ENCODE results near the gene KIAA0408.

Gene KIAA0408

DNA sequence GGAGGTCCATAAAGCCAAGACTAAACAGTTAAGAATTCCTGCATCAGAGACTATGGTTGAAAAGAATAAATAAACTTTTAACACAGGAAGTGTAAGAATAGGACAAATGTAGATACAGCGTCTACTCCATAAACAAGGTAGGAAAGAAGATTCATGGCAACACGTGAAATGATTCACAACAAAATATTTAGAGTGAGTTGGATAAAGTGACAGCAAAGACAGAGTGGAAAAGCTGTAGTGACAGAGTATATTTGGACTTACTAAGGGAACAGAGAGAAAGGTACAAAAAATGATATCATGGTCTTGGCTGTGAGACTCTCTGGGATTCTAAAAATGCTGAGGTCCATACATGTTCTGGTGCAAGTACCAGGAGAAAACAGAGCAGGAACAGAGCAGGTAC lies 21.9 kb upstream of the KIAA0408 start:
- Histone ChIP-seq H3K27me3 (ENCODE audit: control insufficient read depth, insufficient read depth, low read length) (no peaks in the 10 kb centered on the region), H3K4me1 (ENCODE audit: control insufficient read depth, insufficient read depth, low read length) (peaks cover 29% of the 10 kb centered on the region), H3K36me3 (ENCODE audit: control insufficient read depth, insufficient read depth, low read length) (no peaks in the 10 kb centered on the region), H3K9ac (ENCODE audit: low read depth, low read length) (no peak overlapping the region), H3K9me3 (ENCODE audit: control insufficient read depth, insufficient read depth, low read length) (no peaks in the 10 kb centered on the region), H3K4me3 (ENCODE audit: low read depth, low read length) (no peak overlapping the region)

DNA sequence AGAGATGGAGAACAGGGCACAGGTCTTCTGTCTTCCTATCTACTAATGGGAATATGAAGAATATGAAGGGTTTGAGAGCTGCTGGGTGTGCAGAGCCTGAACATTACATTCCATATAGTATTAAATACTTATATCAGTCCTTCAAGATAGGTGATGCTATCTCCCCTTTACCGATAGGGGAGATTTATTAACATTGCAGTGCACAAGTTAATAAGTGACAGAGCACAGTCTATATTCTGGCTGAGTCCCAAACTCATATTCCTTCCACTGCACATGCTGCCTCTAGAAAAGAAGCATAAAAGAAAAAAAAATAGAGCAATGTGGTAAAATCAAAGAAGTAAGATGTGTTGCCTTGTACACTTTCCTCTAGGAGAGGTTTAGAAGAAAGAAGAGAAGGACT lies 18.5 kb upstream of the KIAA0408 start:
- no peak overlapping the region for H3K9ac ChIP-seq (ENCODE audit: low read depth, low read length)
- peaks cover 3% of the 10 kb centered on the region for H3K36me3 ChIP-seq (ENCODE audit: control insufficient read depth, insufficient read depth, low read length)
- no peaks in the 10 kb centered on the region for H3K27me3 ChIP-seq (ENCODE audit: control insufficient read depth, insufficient read depth, low read length)
- H3K4me3 ChIP-seq (ENCODE audit: low read depth, low read length), result no peak overlapping the region
- peaks cover 7% of the 10 kb centered on the region for H3K4me1 ChIP-seq (ENCODE audit: control insufficient read depth, insufficient read depth, low read length)
- H3K9me3 ChIP-seq (ENCODE audit: control insufficient read depth, insufficient read depth, low read length), result no peaks in the 10 kb centered on the region

DNA sequence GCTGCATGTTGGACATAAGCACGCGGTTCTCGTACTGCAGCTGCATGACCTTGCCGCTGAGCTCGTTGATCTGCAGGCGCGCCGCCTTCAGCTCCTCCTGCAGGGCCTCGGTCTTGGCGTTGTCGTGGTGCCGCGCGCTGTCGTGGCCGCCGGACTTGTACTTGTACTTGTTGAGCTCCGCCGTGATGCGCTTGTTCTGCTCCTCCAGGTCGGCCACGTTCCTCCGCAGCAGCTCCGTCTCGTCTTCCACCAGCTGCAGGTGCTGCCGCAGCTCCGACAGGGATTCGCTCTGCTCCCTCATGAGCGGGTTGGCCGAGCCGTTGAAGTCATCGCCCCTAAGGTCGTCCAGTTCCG lies 16.6 kb upstream of the KIAA0408 start:
- H3K9ac ChIP-seq (ENCODE audit: low read depth, low read length), result no peak overlapping the region
- no peak overlapping the region for H3K4me3 ChIP-seq (ENCODE audit: low read depth, low read length)
- no peaks in the 10 kb centered on the region for H3K9me3 ChIP-seq (ENCODE audit: control insufficient read depth, insufficient read depth, low read length)
- H3K27me3 ChIP-seq (ENCODE audit: control insufficient read depth, insufficient read depth, low read length), result no peaks in the 10 kb centered on the region
- H3K4me1 ChIP-seq (ENCODE audit: control insufficient read depth, insufficient read depth, low read length), result no peaks in the 10 kb centered on the region
- H3K36me3 ChIP-seq (ENCODE audit: control insufficient read depth, insufficient read depth, low read length), result peaks cover 3% of the 10 kb centered on the region

DNA sequence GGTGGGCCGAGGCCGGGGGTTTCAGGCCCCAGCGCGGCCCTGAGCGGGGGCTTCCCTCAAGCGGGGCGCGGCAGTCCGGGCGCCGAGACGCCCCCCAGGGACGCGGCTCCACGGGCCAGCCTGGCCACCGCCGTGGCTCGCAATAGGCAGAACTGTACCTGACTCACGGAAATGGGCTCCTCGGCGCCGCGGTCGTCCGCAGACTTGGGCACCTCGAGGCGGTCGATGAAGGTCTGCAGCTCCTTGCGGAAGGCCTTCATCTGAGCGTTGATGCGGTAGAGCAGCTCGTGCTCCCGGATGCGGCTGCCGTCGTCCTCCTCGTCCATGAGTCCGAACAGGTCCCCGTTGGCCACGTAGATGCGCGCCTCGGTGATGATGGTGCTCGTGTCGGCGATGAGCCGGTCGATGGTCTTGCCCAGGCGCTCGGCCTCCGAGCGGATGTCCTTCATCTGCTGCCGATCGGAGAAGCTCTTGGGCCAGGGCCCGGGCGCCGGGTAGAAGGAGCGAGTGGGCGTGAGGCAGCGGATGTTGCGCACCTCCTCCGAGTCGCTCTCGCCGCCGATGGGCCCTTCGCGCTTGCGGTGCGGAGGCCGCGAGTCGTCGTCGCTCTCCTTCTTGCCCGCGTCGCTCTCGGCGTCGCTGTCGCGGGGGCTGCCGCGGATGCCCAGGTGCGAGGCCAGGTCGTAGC lies 16.1 kb upstream of the KIAA0408 start:
- Histone ChIP-seq H3K27me3 (ENCODE audit: control insufficient read depth, insufficient read depth, low read length) (no peaks in the 10 kb centered on the region), H3K9ac (ENCODE audit: low read depth, low read length) (no peak overlapping the region), H3K9me3 (ENCODE audit: control insufficient read depth, insufficient read depth, low read length) (no peaks in the 10 kb centered on the region), H3K4me3 (ENCODE audit: low read depth, low read length) (no peak overlapping the region), H3K36me3 (ENCODE audit: control insufficient read depth, insufficient read depth, low read length) (peaks cover 3% of the 10 kb centered on the region), H3K4me1 (ENCODE audit: control insufficient read depth, insufficient read depth, low read length) (no peaks in the 10 kb centered on the region)

DNA sequence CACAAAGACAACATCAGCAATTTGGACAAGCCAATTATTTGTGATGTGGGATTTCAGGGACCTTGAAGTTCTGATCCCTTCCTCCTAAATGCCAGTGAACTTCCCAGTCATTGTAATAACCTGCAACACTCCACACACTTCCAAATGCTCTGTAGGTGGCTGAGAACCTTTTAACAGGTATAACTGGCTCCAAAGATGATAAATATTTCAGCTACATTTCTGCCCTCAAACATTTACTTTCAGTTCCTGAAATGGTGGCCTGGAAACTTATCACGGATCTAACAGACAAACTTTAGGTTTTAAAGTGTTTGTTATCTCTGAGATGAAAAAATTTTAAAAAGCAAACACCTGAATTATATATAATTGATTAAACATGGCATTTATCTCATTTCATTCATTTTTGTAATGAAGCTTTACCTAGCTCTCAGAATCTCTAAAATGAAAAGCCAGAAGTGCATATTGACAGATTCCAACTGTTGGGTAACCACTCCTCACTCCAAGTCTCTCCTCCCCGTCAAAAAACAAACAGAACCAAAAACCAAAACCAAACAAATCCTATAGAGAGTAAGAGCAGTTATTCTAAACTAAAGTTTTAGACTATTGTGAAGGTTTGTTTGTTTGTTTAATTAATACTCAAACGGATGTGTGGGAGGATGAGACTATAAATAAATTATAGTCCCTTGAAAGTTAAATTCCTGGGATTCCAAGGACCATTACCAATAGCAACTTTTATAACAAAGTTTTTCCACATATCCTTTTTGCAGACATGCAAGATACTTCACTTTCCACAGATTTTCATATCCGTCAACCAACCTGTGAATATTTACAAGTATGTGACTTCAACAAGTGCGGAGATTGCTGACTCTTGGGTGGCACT lies 12.4 kb upstream of the KIAA0408 start:
- no peaks in the 10 kb centered on the region for H3K27me3 ChIP-seq (ENCODE audit: control insufficient read depth, insufficient read depth, low read length)
- H3K36me3 ChIP-seq (ENCODE audit: control insufficient read depth, insufficient read depth, low read length), result peaks cover 3% of the 10 kb centered on the region
- no peak overlapping the region for H3K9ac ChIP-seq (ENCODE audit: low read depth, low read length)
- no peaks in the 10 kb centered on the region for H3K4me1 ChIP-seq (ENCODE audit: control insufficient read depth, insufficient read depth, low read length)
- H3K9me3 ChIP-seq (ENCODE audit: control insufficient read depth, insufficient read depth, low read length), result no peaks in the 10 kb centered on the region
- no peak overlapping the region for H3K4me3 ChIP-seq (ENCODE audit: low read depth, low read length)

DNA sequence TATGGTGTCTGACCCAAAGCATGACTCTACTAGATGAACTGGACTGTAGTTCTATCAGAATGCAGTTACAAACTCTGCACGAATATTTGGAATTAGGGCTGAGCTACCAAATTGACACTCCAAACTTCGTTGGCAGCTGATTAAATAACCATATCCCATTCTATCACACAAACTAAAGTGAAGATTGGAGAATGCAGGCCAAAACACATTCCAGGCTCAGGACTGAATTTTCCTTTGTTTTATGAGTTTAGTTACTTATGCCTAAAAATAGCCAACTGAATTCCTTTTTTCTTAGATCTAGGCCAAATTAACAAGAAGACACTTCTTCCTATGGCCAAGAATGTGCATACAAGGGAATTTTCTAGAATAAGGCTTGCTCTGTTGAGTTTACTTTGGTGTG lies 9.7 kb upstream of the KIAA0408 start:
- Histone ChIP-seq H3K27me3 (ENCODE audit: control insufficient read depth, insufficient read depth, low read length) (no peaks in the 10 kb centered on the region), H3K9me3 (ENCODE audit: control insufficient read depth, insufficient read depth, low read length) (no peaks in the 10 kb centered on the region), H3K4me1 (ENCODE audit: control insufficient read depth, insufficient read depth, low read length) (no peaks in the 10 kb centered on the region), H3K36me3 (ENCODE audit: control insufficient read depth, insufficient read depth, low read length) (no peaks in the 10 kb centered on the region), H3K9ac (ENCODE audit: low read depth, low read length) (no peak overlapping the region), H3K4me3 (ENCODE audit: low read depth, low read length) (no peak overlapping the region)

DNA sequence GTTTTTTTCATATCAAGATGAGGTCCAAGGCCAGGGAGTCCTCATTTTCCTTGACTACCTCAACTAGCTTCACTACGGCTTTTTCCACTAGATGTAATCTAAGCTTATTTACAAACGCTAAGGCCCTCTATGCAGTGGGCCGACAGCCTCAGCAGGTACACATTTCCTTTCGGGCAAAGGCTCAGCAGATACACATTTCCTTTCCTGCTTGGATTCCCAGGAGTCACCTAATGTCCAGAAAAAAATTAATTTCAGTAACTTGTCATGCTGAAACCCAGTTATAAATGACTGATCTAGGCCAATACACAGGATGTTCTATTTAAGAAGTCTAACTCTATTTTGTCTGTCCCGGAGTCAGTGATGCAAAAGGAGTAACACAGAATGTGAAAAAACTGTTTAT lies 7.2 kb upstream of the KIAA0408 start:
- Histone ChIP-seq H3K4me3 (ENCODE audit: low read depth, low read length) (no peak overlapping the region), H3K9me3 (ENCODE audit: control insufficient read depth, insufficient read depth, low read length) (no peaks in the 10 kb centered on the region), H3K36me3 (ENCODE audit: control insufficient read depth, insufficient read depth, low read length) (no peaks in the 10 kb centered on the region), H3K27me3 (ENCODE audit: control insufficient read depth, insufficient read depth, low read length) (no peaks in the 10 kb centered on the region), H3K9ac (ENCODE audit: low read depth, low read length) (no peak overlapping the region), H3K4me1 (ENCODE audit: control insufficient read depth, insufficient read depth, low read length) (no peaks in the 10 kb centered on the region)

DNA sequence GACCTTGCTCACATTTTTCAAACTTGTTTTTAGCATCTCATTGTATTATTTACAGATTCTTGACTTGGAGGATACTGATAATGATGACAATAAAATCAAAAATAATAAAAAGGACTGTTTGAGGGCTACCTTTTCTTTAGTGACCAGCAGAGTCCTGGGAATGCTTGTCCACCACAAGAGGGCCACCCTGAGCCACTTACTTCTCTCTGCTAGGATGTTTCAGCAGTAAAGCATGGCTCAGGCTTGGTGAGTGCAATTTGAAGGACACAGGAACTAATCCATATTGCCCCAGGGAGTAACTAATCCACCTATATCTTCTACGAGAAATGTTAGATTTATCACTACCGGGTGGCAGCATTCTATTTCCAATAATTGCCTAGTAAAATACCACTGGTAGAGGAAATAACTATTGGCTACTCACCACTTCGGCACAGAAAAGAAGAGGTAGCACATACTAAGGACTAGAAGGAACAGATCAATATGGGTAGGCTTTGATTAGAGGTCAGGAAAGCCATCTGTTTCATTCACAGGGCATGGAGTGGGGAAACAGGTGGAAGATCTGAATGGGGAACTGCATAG lies 5.8 kb upstream of the KIAA0408 start:
- Histone ChIP-seq H3K4me3 (ENCODE audit: low read depth, low read length) (no peak overlapping the region), H3K9ac (ENCODE audit: low read depth, low read length) (no peak overlapping the region)

DNA sequence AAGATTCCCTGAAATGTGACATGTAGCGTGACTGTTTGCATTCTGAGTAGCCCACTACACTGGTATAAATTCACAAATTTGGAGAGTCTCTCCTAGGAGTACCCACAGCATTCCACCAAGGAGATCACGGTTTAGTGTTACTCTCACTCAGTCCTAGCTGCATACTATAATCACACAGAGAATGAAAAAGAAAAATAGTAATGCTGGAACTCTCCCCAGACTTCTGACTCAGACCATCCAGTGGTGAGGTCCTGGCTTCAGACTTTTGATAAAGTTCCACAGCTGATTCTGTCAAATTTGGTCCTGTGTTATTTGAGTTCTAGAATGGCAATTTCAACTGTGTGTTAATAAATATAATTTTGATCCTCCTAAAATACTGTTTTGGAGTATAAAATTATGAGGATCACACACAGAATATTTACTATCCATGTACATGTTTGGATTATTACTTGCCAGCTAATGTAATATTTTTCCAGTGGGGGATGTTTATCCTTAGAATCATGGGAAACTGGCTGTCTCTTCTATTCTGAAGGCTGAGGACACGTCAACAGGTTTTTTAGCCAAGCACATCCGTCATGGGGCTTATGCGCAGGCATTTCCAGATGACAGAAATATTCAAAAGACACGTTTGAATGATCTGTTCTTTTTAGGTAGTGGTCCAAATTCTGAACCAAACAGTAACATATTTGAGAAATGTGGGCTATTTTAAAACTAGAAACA lies 5.1 kb upstream of the KIAA0408 start:
- Histone ChIP-seq H3K9ac (ENCODE audit: low read depth, low read length) (no peak overlapping the region), H3K4me1 (ENCODE audit: control insufficient read depth, insufficient read depth, low read length) (no peaks in the 10 kb centered on the region), H3K9me3 (ENCODE audit: control insufficient read depth, insufficient read depth, low read length) (no peaks in the 10 kb centered on the region), H3K36me3 (ENCODE audit: control insufficient read depth, insufficient read depth, low read length) (no peaks in the 10 kb centered on the region), H3K27me3 (ENCODE audit: control insufficient read depth, insufficient read depth, low read length) (no peaks in the 10 kb centered on the region), H3K4me3 (ENCODE audit: low read depth, low read length) (no peak overlapping the region)

More for the DNA sequence above, 5.8 kb upstream of the KIAA0408 start:
- H3K4me1 ChIP-seq (ENCODE audit: control insufficient read depth, insufficient read depth, low read length), result no peaks in the 10 kb centered on the region
- no peaks in the 10 kb centered on the region for H3K36me3 ChIP-seq (ENCODE audit: control insufficient read depth, insufficient read depth, low read length)
- no peaks in the 10 kb centered on the region for H3K9me3 ChIP-seq (ENCODE audit: control insufficient read depth, insufficient read depth, low read length)
- H3K27me3 ChIP-seq (ENCODE audit: control insufficient read depth, insufficient read depth, low read length), result no peaks in the 10 kb centered on the region

DNA sequence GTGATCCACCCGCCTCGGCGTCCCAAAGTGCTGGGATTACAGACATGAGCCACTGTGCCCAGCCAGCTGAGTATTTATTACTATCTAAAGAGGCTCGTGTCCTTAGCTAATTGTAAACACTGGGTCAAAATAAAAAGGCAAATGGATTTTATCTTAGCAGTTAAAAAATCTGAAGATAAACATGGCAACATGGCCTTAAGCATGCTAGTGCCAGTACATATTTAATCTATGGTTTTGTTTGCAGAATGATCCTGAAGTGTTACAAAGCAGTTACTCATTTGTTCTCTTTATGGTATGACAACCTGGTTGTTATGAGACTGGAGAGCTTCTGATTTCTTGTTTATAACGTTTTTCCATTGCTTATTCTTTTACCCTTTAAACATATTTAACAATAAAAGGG lies 3.9 kb upstream of the KIAA0408 start:
- Histone ChIP-seq H3K9ac (ENCODE audit: low read depth, low read length) (no peak overlapping the region), H3K36me3 (ENCODE audit: control insufficient read depth, insufficient read depth, low read length) (no peaks in the 10 kb centered on the region), H3K4me3 (ENCODE audit: low read depth, low read length) (no peak overlapping the region), H3K9me3 (ENCODE audit: control insufficient read depth, insufficient read depth, low read length) (no peaks in the 10 kb centered on the region), H3K27me3 (ENCODE audit: control insufficient read depth, insufficient read depth, low read length) (no peaks in the 10 kb centered on the region), H3K4me1 (ENCODE audit: control insufficient read depth, insufficient read depth, low read length) (no peaks in the 10 kb centered on the region)

DNA sequence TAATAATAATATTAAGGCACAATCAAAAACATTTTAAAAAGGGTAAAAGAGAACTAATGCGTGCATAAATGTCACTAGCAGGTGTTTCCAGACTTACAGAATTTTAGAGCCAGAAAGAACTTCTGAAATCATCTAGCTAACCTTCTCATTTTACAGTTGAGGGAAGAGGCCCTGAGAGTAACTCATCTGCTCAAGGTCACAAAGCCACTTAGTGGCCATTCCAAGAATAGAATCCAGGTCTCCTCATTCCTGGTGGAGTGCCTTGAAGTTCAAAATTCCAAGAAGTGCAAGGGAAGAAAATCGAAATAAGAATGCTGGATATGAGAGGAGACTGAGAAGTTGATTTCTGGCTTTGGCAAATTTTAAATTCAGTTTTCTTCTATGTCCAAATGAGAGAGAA lies 3.2 kb upstream of the KIAA0408 start:
- H3K9ac ChIP-seq (ENCODE audit: low read depth, low read length), result no peak overlapping the region
- H3K36me3 ChIP-seq (ENCODE audit: control insufficient read depth, insufficient read depth, low read length), result no peaks in the 10 kb centered on the region
- no peak overlapping the region for H3K4me3 ChIP-seq (ENCODE audit: low read depth, low read length)
- no peaks in the 10 kb centered on the region for H3K9me3 ChIP-seq (ENCODE audit: control insufficient read depth, insufficient read depth, low read length)
- H3K27me3 ChIP-seq (ENCODE audit: control insufficient read depth, insufficient read depth, low read length), result no peaks in the 10 kb centered on the region
- no peaks in the 10 kb centered on the region for H3K4me1 ChIP-seq (ENCODE audit: control insufficient read depth, insufficient read depth, low read length)
